ENCODE data around the gene HTR3E. TPM values are rescaled to one million over a fixed set of nuclear protein-coding genes. Genes with fewer than 3 reads are reported as not detected.
"Not testable (repeated sequence)": the region's sequence is repeated elsewhere in the genome, so short reads cannot be mapped to it uniquely, and the experiment has no call there.

The HTR3E gene
- polyA plus RNA-seq, 6 donors from 2014 or later = not detected

DNA sequence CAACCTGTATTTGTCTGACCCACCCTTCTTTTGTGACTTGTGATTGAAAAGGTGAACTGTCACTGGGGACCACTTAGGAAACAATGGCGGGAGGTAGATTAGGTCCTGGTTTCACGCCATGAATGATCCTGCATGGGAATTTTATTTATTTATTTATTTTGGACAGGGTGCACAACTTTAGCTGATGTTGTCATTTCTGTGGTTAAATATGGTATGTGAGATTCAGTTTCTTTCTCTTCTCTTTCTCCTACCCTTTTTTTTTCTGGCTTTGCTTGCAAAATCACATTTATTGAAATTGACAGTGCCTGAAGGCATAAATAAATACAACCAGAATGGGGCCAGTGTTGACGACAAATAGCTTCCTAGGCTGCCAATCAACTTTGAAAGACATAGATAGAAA, 18.0 kb upstream of the HTR3E start:
- no peak for DNase-seq
- Mint-ChIP-seq H3K36me3 (no peaks in the 10 kb centered on the region), H3K9me3 (peaks cover 0 to 4% (median 0%) of the 10 kb centered on the region in 7 donors), H3K4me1 (no peaks in the 10 kb centered on the region), H3K27ac (peak overlapping the region in 1 of 6 donors; percentile 44), H3K4me3 (no peak overlapping the region), H3K27me3 (peaks cover 5 to 26% (median 16%) of the 10 kb centered on the region in 3 donors)
- no peak for ATAC-seq (ENCODE audit: low read depth in 2 of 2)

DNA sequence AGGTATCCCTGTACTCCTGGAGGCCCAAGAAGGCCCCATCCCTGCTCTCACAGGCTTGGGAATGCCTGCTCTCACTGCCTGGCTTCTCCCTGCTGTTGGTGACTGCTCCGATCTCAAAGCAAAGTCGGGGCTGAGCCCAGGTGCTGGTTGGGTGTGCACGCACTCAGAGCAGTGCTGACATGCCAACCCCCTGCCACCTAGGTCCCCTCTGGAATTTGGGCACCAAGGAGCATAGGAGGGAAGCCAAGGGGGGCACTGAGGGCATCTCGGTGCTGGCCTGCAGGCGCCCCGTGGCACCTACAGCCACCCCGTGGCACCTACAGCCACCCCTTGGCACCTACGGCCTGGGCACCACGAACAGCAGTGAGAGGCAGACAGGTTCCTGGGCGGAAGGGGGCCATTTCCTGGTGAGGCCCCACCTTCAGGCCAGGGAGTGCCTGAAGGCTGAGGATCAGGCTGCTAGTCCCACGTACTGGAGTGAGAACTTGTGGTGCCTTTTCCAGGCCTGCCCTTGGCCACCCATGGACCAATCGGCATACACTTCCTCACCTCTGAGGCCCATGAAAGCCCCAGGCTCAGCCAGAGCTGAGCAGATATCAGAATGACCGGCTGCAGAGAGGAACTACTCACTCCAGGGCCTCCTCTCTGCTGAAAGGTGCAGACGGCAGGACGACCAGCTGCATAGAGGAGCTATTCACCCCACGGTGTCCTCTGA, 15.6 kb upstream of the HTR3E start:
- DNase-seq = no peak

GRCh38 chr3:184082034-184082433, 14.8 kb upstream of the HTR3E start:
- Mint-ChIP-seq H3K27me3 (peaks cover 0 to 28% (median 5%) of the 10 kb centered on the region in 3 donors), H3K27ac (no peak overlapping the region), H3K4me1 (no peaks in the 10 kb centered on the region), H3K4me3 (no peak overlapping the region), H3K36me3 (no peaks in the 10 kb centered on the region), H3K9me3 (peaks cover 0 to 6% (median 0%) of the 10 kb centered on the region in 7 donors)
- DNase-seq (no peak), ATAC-seq (ENCODE audit: low read depth in 2 of 2) (no peak)

More for the DNA sequence above, 15.6 kb upstream of the HTR3E start:
- H3K36me3 Mint-ChIP-seq = no peaks in the 10 kb centered on the region
- no peak for ATAC-seq (ENCODE audit: low read depth in 2 of 2)
- H3K4me1 Mint-ChIP-seq = no peaks in the 10 kb centered on the region
- peaks cover 0 to 6% (median 0%) of the 10 kb centered on the region in 7 donors for H3K9me3 Mint-ChIP-seq
- no peak overlapping the region for H3K27ac Mint-ChIP-seq
- H3K4me3 Mint-ChIP-seq = no peak overlapping the region
- H3K27me3 Mint-ChIP-seq = peaks cover 0 to 31% (median 9%) of the 10 kb centered on the region in 3 donors

GRCh38 chr3:184082465-184082864, 14.4 kb upstream of the HTR3E start:
- ATAC-seq (ENCODE audit: low read depth in 2 of 2) (no peak), DNase-seq (no peak)
- Mint-ChIP-seq H3K4me3 (no peak overlapping the region), H3K9me3 (peaks cover 0 to 6% (median 0%) of the 10 kb centered on the region in 7 donors), H3K27ac (peak overlapping the region in 1 of 6 donors; percentile 44), H3K4me1 (no peaks in the 10 kb centered on the region), H3K36me3 (no peaks in the 10 kb centered on the region), H3K27me3 (peaks cover 0 to 24% (median under 1%) of the 10 kb centered on the region in 3 donors)

GRCh38 chr3:184085389-184085852, 11.4 kb upstream of the HTR3E start:
- Mint-ChIP-seq H3K4me1 (no peaks in the 10 kb centered on the region), H3K27ac (no peak overlapping the region), H3K9me3 (peaks cover 0 to 6% (median 0%) of the 10 kb centered on the region in 7 donors), H3K27me3 (peaks cover 0 to 18% (median 0%) of the 10 kb centered on the region in 3 donors), H3K4me3 (no peak overlapping the region), H3K36me3 (no peaks in the 10 kb centered on the region)
- no peak for DNase-seq
- ATAC-seq (ENCODE audit: low read depth in 2 of 2) = no peak

GRCh38 chr3:184092199-184092598, 4.7 kb upstream of the HTR3E start:
- no peak overlapping the region for H3K4me3 Mint-ChIP-seq
- peaks cover 0 to 24% (median 24%) of the 10 kb centered on the region in 7 donors for H3K9me3 Mint-ChIP-seq
- peaks cover 0 to 35% (median 0%) of the 10 kb centered on the region in 3 donors for H3K27me3 Mint-ChIP-seq
- peaks cover 0 to 4% of the 10 kb centered on the region in 2 donors for H3K36me3 Mint-ChIP-seq
- H3K27ac Mint-ChIP-seq = no peak overlapping the region
- DNase-seq (no peak), ATAC-seq (ENCODE audit: low read depth in 2 of 2) (no peak)
- peaks cover 0 to 2% (median 0%) of the 10 kb centered on the region in 3 donors for H3K4me1 Mint-ChIP-seq

DNA sequence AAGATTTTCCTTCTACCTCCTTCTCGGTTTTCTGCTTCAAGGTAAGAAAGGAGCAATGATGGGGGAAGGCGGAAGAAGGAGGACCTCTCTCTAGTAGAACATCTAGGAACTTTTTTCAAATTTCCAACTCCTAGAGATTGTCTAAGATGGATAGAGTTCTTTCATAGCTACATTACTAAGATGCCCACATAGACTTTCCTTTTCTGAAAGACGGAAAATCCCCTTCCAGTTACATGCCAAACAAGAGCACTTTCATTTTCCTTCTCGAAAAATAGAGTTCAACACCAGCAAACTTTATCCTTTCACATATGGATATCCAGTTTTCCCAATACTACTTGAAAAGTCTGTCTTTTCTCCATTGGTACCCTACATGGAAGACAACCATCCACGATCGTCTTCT, 692 bp downstream of the HTR3E start:
- H3K36me3 Mint-ChIP-seq = no peaks in the 10 kb centered on the region
- ATAC-seq (ENCODE audit: low read depth in 2 of 2) (no peak), DNase-seq (no peak)
- H3K4me1 Mint-ChIP-seq = peaks cover 0 to 2% (median 0%) of the 10 kb centered on the region in 3 donors
- peaks cover 0 to 9% (median 7%) of the 10 kb centered on the region in 7 donors for H3K9me3 Mint-ChIP-seq
- no peak overlapping the region for H3K4me3 Mint-ChIP-seq
- no peak overlapping the region for H3K27ac Mint-ChIP-seq
- peaks cover 0 to 41% (median 0%) of the 10 kb centered on the region in 3 donors for H3K27me3 Mint-ChIP-seq

- no peak for ATAC-seq (ENCODE audit: low read depth in 2 of 2)
- Mint-ChIP-seq H3K36me3 (no peaks in the 10 kb centered on the region), H3K27me3 (peaks cover 0 to 24% (median 0%) of the 10 kb centered on the region in 3 donors), H3K9me3 (no peaks in the 10 kb centered on the region), H3K4me1 (peaks cover 0 to 2% (median 0%) of the 10 kb centered on the region in 3 donors), H3K27ac (peak overlapping the region in 1 of 6 donors; percentile 33), H3K4me3 (no peak overlapping the region)
- no peak for DNase-seq
These were observed 3.2 kb downstream of the HTR3E start for GRCh38 chr3:184099806-184100686.

DNA sequence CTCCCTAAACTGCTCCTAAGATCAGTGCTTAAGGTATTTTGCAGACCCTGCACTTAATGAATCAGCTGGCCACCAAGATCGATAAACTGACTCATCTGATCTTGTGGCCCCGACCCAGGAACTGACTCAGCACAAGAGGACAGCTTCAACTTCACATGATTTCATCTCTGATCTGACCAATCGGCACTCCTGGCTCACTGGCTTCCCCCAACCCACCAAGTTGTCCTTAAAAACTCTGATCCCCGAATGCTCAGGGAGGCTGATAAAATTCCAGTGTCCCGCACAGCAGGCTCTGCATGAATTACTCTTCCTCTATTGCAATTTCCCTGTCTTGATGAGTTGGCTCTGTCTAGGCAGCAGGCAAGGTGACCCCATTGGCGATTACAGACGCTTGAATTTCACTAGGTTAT, 13.5 kb downstream of the HTR3E start:
- Mint-ChIP-seq H3K9me3 (no peaks in the 10 kb centered on the region), H3K27ac (no peak overlapping the region), H3K27me3 (peaks cover 8 to 12% (median 12%) of the 10 kb centered on the region in 3 donors), H3K4me3 (no peak overlapping the region), H3K36me3 (no peaks in the 10 kb centered on the region), H3K4me1 (no peaks in the 10 kb centered on the region)
- DNase-seq (no peak), ATAC-seq (ENCODE audit: low read depth in 2 of 2) (no peak)

DNA sequence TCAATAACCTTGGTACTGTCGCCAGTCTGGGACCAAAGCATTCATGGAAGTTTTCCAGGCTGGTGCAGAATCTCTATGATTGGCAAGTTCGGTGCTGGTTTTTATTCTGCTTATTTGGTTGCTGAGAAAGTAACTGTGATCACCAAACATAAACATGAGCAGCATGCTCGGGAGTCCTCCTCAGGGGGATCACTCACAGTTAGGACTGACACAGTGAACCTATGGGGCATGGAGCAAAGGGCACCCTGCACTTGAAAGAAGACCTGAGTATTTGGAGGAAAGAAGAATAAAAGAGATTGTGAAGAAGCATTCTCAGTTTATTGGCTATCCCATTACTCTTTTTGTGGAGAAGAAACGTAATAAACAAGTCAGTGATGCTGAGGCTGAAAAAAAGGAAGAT, 19.2 kb downstream of the HTR3E start:
- ATAC-seq (ENCODE audit: low read depth in 2 of 2) (no peak), DNase-seq (no peak)
- no peaks in the 10 kb centered on the region for H3K9me3 Mint-ChIP-seq
- H3K27ac Mint-ChIP-seq = no peak overlapping the region
- no peak overlapping the region for H3K4me3 Mint-ChIP-seq
- H3K27me3 Mint-ChIP-seq = peaks cover 8 to 26% (median 12%) of the 10 kb centered on the region in 3 donors
- peaks cover 0 to 8% of the 10 kb centered on the region in 2 donors for H3K36me3 Mint-ChIP-seq
- H3K4me1 Mint-ChIP-seq = no peaks in the 10 kb centered on the region

DNA sequence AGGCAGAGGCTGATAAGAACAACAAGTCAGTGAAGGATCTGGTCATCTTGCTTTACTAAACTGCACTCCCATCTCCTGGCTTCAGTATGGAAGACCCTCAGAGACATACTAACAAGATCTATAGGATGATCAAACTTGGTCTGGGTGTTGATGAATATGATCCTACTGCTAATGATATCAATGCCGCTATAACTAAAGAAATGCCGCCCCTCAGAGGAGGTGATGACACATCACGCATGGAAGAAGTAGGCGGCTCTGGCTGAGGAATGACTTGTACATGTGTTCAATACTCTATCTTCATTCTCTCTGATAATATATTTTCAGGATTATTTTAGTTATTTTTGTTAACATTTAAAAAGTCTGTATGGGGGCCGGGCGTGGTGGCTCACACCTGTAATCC, 20.8 kb downstream of the HTR3E start:
- no peak for DNase-seq
- H3K4me1 Mint-ChIP-seq = no peaks in the 10 kb centered on the region
- no peaks in the 10 kb centered on the region for H3K9me3 Mint-ChIP-seq
- no peak overlapping the region for H3K27ac Mint-ChIP-seq
- H3K4me3 Mint-ChIP-seq = no peak overlapping the region
- H3K36me3 Mint-ChIP-seq = peaks cover 0 to 8% of the 10 kb centered on the region in 2 donors
- peaks cover 7 to 26% (median 12%) of the 10 kb centered on the region in 3 donors for H3K27me3 Mint-ChIP-seq
- ATAC-seq (ENCODE audit: low read depth in 2 of 2) = no peak

GRCh38 chr3:184121031-184121430, 24.2 kb downstream of the HTR3E start:
- H3K27ac Mint-ChIP-seq; H3K36me3 Mint-ChIP-seq; H3K9me3 Mint-ChIP-seq; DNase-seq; H3K4me1 Mint-ChIP-seq; H3K4me3 Mint-ChIP-seq; ATAC-seq (ENCODE audit: low read depth in 2 of 2): not testable (repeated sequence)
- peaks cover 0 to 18% (median 0%) of the 10 kb centered on the region in 3 donors for H3K27me3 Mint-ChIP-seq

- no peak overlapping the region for H3K4me3 Mint-ChIP-seq
- ATAC-seq (ENCODE audit: low read depth in 2 of 2) (no peak), DNase-seq (no peak)
- H3K36me3 Mint-ChIP-seq = no peaks in the 10 kb centered on the region
- peaks cover 0 to 6% (median 0%) of the 10 kb centered on the region in 3 donors for H3K27me3 Mint-ChIP-seq
- H3K9me3 Mint-ChIP-seq = no peaks in the 10 kb centered on the region
- H3K27ac Mint-ChIP-seq = no peak overlapping the region
- no peaks in the 10 kb centered on the region for H3K4me1 Mint-ChIP-seq
These were observed 29.1 kb downstream of the HTR3E start for GRCh38 chr3:184126006-184126405.
